SKM-1 treated with dmso at 0.1 percent for 144 hours (cell line): ENCODE measurements around the gene PRICKLE2.

Experiments used
- DNase-seq: peaks from one replicate; lab custom pipeline; 2025; ENCODE audit not compliant: unreplicated experiment; lab: John Stamatoyannopoulos, UW

Gene PRICKLE2

DNA sequence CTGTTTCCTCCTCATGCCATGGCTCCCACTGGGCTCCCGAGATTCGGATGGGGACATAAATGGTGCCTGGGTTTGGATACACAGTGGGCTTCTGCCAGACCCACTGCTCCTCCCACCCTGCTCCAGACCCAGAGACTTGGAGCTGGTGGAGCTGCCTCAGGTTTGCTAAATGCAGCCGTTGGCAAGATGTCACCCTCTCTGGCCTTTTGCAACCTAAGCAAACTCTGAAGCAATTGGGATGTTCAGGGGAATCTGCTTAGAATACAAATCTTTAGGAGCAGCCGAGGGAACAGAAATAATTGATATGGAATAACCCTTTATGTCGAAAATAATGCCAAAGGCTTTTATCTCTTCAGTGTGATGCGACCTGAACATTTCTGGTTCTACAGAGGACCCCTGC is 33.4 kb downstream of the PRICKLE2 start:
- no peak for DNase-seq

GRCh38 chr3:64190517-64191515 is 34.5 kb downstream of the PRICKLE2 start:
- DNase-seq: peak; percentile 88

DNA sequence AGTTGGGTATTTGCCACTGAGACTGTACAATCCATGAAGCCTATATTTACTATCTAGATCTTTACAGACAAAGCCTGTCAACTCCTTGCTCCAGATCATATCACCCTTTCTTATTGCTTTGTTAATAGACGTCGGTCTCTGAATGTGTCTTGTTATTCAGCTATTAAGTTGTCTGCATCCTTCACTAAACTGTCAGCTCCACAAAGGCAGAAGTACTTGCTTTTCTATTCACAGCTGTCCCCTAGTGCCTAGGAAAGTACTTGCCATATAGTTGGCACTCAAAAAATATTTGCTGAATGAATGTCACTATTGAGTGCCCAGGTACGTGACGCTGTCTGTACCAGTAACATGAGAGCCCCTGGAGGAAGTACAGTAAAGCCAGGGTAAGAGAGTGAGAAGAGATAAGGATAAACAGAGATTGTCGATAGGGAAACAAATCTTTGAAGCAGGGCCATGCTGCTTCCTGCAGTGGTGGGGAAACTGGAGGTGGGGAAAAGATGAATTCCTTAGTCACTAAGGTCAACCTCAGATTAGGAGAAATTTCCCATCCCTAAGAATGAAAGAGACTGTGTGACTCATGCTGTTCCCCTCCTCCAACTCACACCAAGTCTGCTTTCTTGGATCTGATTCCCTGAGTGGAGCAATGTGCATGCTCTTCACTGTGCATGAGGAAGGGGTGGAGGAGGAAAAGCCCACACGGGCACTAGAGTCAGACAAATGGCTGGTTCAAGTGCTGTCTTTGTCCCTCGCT is 36.3 kb downstream of the PRICKLE2 start:
- no peak for DNase-seq

DNA sequence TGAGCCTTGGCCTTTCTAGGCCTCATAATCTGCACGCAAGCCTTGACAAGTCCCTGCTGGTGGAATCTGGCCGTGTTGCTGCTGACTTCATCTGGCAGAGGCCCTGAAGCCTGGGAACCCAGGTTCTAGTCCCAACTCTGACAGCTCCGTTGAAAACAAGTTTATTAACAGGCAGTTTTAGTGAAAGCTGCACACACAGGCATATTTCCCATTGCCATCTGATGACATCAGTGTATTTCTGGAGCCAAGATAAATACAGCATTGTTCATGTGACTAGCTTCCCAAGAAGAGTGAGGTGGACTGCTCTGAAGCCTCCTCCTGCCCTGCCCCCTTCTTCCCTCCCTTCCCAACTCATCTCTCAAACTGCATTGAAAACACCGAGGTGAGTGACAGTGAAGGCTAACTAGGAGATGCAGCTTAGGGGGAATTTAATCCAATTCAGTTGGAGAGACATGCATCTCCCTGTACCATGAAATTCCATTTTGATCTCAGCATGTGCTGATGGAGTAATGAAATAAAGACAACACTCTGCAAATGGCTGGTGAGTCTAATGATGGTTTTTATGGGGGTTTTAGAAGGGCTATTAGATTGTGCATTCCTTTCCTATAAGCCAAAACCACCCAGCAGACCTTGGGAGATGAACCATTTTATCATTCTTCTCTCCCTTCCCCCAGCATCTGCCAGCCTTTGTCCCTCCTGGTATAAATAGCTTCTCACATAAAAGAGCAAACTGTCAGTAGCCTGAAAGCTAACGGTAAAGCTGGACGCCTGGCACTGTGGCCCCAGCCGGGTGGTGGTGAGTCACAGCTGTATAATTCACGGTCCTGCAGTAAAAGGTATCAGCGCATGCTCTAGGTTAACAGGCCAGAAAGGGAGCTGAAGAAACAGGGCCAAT is 38.0 kb downstream of the PRICKLE2 start:
- no peak for DNase-seq

DNA sequence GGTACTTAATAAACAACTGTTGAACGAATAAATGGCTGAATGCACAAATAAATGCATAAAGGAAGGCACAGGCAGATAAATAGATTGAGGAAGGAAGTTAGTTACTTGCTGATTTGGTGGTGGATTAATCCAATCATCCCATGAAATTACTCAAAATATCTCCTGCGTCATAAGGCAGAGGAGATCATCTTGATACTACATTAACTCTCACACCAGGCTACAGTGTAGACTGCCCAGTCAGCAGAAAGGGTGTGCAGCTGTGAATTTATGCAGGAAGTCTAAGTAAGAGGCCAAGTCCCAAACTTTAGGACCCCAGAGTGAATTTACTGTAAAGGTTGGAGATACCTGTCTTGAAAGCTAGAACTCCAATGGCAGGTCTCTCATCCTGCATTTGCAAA is 38.6 kb downstream of the PRICKLE2 start:
- no peak for DNase-seq

- DNase-seq: no peak
These were observed 39.8 kb downstream of the PRICKLE2 start for GRCh38 chr3:64185436-64185835.

- DNase-seq: no peak
These were observed 40.6 kb downstream of the PRICKLE2 start for GRCh38 chr3:64184621-64185020.

- DNase-seq: no peak
These were observed 45.4 kb downstream of the PRICKLE2 start for GRCh38 chr3:64179860-64180259.

GRCh38 chr3:64179249-64179648 is 46.0 kb downstream of the PRICKLE2 start:
- DNase-seq: no peak

GRCh38 chr3:64178419-64178818 is 46.8 kb downstream of the PRICKLE2 start:
- no peak for DNase-seq

DNA sequence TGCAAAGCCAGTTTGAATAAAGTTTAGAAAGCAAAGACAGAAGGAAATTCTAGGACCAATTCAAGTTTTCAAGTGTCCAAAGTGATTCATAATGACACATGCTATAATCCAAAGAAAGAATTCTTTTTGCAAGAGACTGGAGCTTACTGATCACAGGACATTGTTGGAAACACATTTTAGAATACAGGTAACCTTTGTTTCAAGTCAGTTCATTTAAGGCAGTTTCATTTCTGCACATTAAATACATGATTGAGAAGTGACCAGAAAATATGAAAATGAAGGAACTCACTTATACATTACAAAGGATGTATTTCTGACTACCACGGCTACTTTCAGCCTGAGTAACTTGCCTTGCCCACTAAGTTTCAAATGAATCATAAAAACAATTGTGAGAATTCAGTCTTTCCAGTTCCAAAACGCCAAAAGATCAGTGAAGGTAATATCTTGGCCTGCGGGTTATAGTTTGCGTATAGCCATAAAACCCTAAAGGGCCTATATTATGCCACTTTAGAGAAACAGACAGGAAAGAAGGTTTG is 48.7 kb downstream of the PRICKLE2 start:
- DNase-seq: no peak

DNA sequence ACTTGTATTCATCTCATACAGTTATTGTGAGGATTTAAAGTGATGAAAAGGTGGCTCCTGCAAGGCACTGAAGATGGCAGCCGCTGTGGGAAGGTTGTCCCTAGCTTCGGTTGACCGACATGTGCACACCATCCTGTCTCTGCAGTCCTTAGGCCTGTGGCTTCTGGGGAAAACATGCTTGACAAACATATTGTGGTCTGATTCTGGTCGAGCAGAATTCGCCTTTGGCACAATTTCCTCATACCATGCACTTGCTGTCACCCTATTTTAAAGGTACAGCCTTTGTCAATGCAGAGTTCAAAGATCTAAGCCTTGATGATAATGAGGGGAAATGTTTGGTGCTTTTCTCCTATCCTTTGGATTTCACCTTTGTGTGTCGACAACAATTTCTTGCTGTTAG is 50.9 kb downstream of the PRICKLE2 start:
- no peak for DNase-seq

DNA sequence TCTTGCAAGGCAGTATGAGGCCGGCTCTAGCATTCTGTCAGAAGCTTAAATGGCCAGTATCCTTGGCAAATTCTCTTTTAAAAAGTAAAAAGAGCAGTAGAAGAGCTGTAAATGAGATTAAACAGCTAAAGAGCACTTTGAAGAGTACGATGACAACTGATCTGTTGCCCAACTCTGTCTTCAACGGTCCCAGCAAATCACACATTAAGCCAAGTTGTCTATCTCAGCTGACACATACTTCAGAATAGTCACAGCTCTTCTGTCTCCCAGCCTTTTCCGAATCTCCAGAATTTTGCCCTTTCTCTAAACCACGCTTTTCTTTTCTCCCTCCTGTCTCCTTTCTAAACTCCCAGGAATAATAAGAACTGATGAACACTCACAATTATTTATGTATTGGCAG is 51.7 kb downstream of the PRICKLE2 start:
- no peak for DNase-seq

- no peak for DNase-seq
These were observed 55.0 kb downstream of the PRICKLE2 start for GRCh38 chr3:64170270-64170669.

DNA sequence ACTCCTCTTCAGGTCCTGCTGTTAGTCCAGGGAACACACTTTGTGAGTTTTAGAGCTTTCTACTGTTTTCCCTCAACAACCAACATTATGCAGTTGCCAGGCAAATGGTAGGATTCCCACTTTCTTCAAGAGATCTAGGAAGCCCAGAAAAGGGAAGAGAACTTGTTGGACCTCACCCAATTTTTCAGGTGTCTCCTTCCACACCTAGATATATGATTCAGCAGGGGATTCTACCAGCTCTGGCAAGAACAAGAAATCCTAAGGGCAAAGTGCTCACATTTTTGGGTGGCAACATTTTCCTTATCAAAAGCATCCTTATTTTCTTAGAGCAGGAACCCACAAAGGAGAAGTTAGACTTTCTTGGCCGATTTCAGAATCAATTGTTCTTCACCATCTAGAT is 57.4 kb downstream of the PRICKLE2 start:
- no peak for DNase-seq

- DNase-seq: no peak
These were observed 57.9 kb downstream of the PRICKLE2 start for GRCh38 chr3:64167351-64167750.

GRCh38 chr3:64166584-64167162 is 58.6 kb downstream of the PRICKLE2 start:
- no peak for DNase-seq

- no peak for DNase-seq
These were observed 60.9 kb downstream of the PRICKLE2 start for GRCh38 chr3:64164349-64164748.

DNA sequence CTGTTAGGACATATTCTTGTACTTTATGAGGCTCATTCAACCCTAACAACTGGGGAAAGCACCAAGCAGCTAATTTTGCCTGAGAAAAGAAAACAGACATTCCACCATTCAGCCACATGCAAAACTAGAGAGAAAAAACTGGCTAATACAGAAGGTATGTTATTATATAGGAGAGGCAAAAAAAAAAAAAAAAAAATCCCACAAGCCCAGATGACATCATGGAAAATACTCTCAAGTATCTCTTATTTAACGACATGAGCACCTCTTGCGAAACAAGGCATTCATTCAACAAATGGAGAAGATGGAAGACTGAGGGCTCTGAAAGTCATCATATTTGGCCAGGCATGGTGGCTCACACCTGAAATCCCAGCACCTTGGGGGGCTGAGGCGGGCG is 61.5 kb downstream of the PRICKLE2 start:
- no peak for DNase-seq

- DNase-seq: no peak
These were observed 62.1 kb downstream of the PRICKLE2 start for GRCh38 chr3:64163019-64163754.
